Loucy (cell line): ENCODE measurements around the gene CTNND2.

Source experiments
- H2AFZ ChIP-seq: fragments of 200-600 bp; sonication (generic); 2 replicates; pipeline ENCODE4 v1.6.0; 2016; ENCODE audit warnings: antibody characterized with exemption, mild to moderate bottlenecking, low read length, moderate library complexity
- H3F3A ChIP-seq: fragments of 200-600 bp; 2 replicates; pipeline ENCODE4 v1.6.0; 2016; ENCODE audit warnings: antibody characterized with exemption, low read depth, mild to moderate bottlenecking
- H3K27me3 ChIP-seq: fragments of 200-600 bp; sonication (generic); 2 replicates; pipeline ENCODE4 v1.6.1; 2014; ENCODE audit warnings: low read length, mild to moderate bottlenecking; ENCODE audit not compliant: insufficient read depth, poor library complexity, severe bottlenecking
- H3K36me3 ChIP-seq: fragments of 200-600 bp; sonication (generic); 2 replicates; pipeline ENCODE4 v1.6.1; 2016; ENCODE audit warnings: low read length; ENCODE audit not compliant: insufficient read depth
- H3K4me1 ChIP-seq: fragments of 200-600 bp; sonication (generic); 2 replicates; pipeline ENCODE4 v1.5.1; 2014; ENCODE audit warnings: low read length, mild to moderate bottlenecking; ENCODE audit not compliant: insufficient read depth, poor library complexity, severe bottlenecking
- H3K4me2 ChIP-seq: fragments of 200-600 bp; sonication (generic); 2 replicates; pipeline ENCODE4 v1.6.0; 2014; ENCODE audit warnings: antibody characterized with exemption, low read length, low read depth, mild to moderate bottlenecking; ENCODE audit not compliant: poor library complexity, severe bottlenecking
- H3K4me3 ChIP-seq: fragments of 200-600 bp; sonication (generic); 2 replicates; pipeline ENCODE4 v1.5.1; 2014; ENCODE audit warnings: low read length, mild to moderate bottlenecking, mixed read lengths; ENCODE audit not compliant: poor library complexity, severe bottlenecking
- H3K79me2 ChIP-seq: fragments of 200-600 bp; sonication (generic); 2 replicates; pipeline ENCODE4 v1.6.1; 2014; ENCODE audit warnings: low read length; ENCODE audit not compliant: insufficient read depth
- H3K9ac ChIP-seq: fragments of 200-600 bp; sonication (generic); 2 replicates; pipeline ENCODE4 v1.6.0; 2014; ENCODE audit warnings: mild to moderate bottlenecking, low read depth, low read length, moderate library complexity; ENCODE audit not compliant: poor library complexity, severe bottlenecking
- H3K9me2 ChIP-seq: fragments of 200-600 bp; sonication (generic); replicated peaks from 2 replicates; pipeline ENCODE4 v1.6.1; 2016; ENCODE audit warnings: low read depth, low read length, mixed read lengths
- H3K9me3 ChIP-seq: fragments of 200-600 bp; sonication (generic); 2 replicates; pipeline ENCODE4 v1.6.1; 2014; ENCODE audit warnings: mild to moderate bottlenecking, antibody characterized with exemption, low read length, low read depth; ENCODE audit not compliant: insufficient read depth
- H4K20me1 ChIP-seq: fragments of 200-600 bp; sonication (generic); 2 replicates; pipeline ENCODE4 v1.6.0; 2014; ENCODE audit warnings: antibody characterized with exemption, low read length, mild to moderate bottlenecking; ENCODE audit not compliant: insufficient read depth, poor library complexity, severe bottlenecking
- CTCF ChIP-seq: fragments of 200-600 bp; sonication (generic); conservative IDR thresholded peaks from 2 replicates; pipeline ENCODE4 v1.5.1; 2014; ENCODE audit warnings: mild to moderate bottlenecking, antibody characterized with exemption, low read length
- EZH2phosphoT487 ChIP-seq: fragments of 200-600 bp; IDR thresholded peaks from 2 replicates; pipeline ENCODE4 v1.6.1; 2018; ENCODE audit warnings: antibody characterized with exemption, mild to moderate bottlenecking, moderate library complexity, borderline replicate concordance

CTNND2 gene

GRCh38 chr5:11905206-11905605 is 960 bp upstream of the CTNND2 start:
- Histone ChIP-seq H3K27me3 (no peaks in the 10 kb centered on the region), H3K9me3 (no peaks in the 10 kb centered on the region), H3F3A (no peaks in the 10 kb centered on the region), H3K36me3 (no peaks in the 10 kb centered on the region), H4K20me1 (no peaks in the 10 kb centered on the region), H3K79me2 (no peaks in the 10 kb centered on the region), H2AFZ (no peak overlapping the region), H3K4me2 (no peak overlapping the region), H3K9me2 (no peaks in the 10 kb centered on the region), H3K4me3 (no peak overlapping the region), H3K9ac (no peak overlapping the region), H3K4me1 (no peaks in the 10 kb centered on the region)
- TF ChIP-seq CTCF (no peak), EZH2phosphoT487 (no peak)

GRCh38 chr5:11903614-11904264 is 507 bp downstream of the CTNND2 start:
- Histone ChIP-seq H3K9me3 (no peaks in the 10 kb centered on the region), H3K4me1 (no peaks in the 10 kb centered on the region), H3K9ac (no peak overlapping the region), H3K4me2 (no peak overlapping the region), H3K27me3 (no peaks in the 10 kb centered on the region), H3F3A (no peaks in the 10 kb centered on the region), H3K79me2 (no peaks in the 10 kb centered on the region), H3K36me3 (no peaks in the 10 kb centered on the region), H2AFZ (no peak overlapping the region), H3K4me3 (no peak overlapping the region), H4K20me1 (no peaks in the 10 kb centered on the region), H3K9me2 (no peaks in the 10 kb centered on the region)
- no peak for TF ChIP-seq CTCF
- TF ChIP-seq EZH2phosphoT487: no peak

DNA sequence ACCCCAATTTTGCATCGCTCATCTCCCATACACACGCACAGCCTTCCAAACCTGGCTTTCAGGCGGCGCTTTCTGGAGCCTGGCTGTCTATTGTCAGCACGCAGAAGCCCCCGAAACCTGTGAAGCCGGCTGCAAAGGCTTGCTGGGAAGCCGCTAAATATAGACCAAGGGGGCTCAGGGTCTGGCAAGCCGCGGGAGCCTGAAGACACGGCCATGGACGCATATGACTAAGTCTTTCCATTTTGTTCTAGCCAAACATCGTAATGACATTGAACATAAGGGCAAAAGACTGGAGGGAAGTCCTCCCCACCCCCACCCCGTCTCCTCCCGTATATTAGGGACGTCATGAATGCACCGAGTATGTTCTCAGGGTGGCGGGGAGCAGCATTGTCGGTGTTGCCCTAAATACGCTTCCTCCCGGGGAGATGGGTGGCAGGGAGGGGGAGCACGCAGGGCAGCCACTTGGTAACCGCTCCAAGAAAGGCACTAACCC is 1.1 kb downstream of the CTNND2 start:
- Histone ChIP-seq H4K20me1 (no peaks in the 10 kb centered on the region), H3K27me3 (no peaks in the 10 kb centered on the region), H3K9me2 (no peaks in the 10 kb centered on the region), H3K4me1 (no peaks in the 10 kb centered on the region), H3K4me3 (no peak overlapping the region), H3K36me3 (no peaks in the 10 kb centered on the region), H3K4me2 (no peak overlapping the region), H3K9ac (no peak overlapping the region), H3K79me2 (no peaks in the 10 kb centered on the region), H3F3A (no peaks in the 10 kb centered on the region), H2AFZ (no peak overlapping the region), H3K9me3 (no peaks in the 10 kb centered on the region)
- TF ChIP-seq CTCF (no peak), EZH2phosphoT487 (no peak)
